Testis (tissue), 2 donors: ENCODE measurements around the gene GLO1.

Experiments used
- CTCF ChIP-seq, 3 experiments: fragments of 450-650 bp in 2 of 3; fragments of 200-600 bp in 1 of 3; sonication (generic) in 1 of 3; IDR thresholded peaks; one replicate each; pipeline ENCODE4 v1.5.1; 2016 to 2019; ENCODE audit warnings: antibody characterized with exemption in 3 of 3, mild to moderate bottlenecking in 2 of 3, moderate library complexity in 1 of 3
- POLR2A ChIP-seq: fragments of 450-650 bp; IDR thresholded peaks from one replicate; pipeline ENCODE4 v1.6.1; 2017; ENCODE audit warnings: antibody characterized with exemption, mild to moderate bottlenecking, moderate library complexity

- TF ChIP-seq CTCF (IDR thresholded peaks at IDR 0.05) (no peak), POLR2A (no peak)
These were observed 12.2 kb upstream of the GLO1 start, which contains the start of gene DNAH8 for GRCh38 chr6:38715016-38715689.
